Transverse colon (tissue), 4 donors: ENCODE measurements around the gene ESF1. TPM values are rescaled to one million over a fixed set of nuclear protein-coding genes. Genes with fewer than 3 reads are reported as not detected.

ENCODE experiments used
- DNase-seq: peaks from one replicate; pipeline ENCODE4 v3.0.0-alpha.2; 2019
- H3K27ac ChIP-seq, 4 donors: fragments of 200-600 bp; sonication (generic); 2 replicates each; pipeline ENCODE4 v1.5.1; 2016 to 2018; ENCODE audit warnings: inconsistent platforms in 4 of 4
- H3K27me3 ChIP-seq: fragments of 200-600 bp; sonication (generic); 2 replicates; pipeline ENCODE4 v1.5.1; 2017; ENCODE audit warnings: inconsistent platforms
- H3K36me3 ChIP-seq, 4 donors: fragments of 200-600 bp; sonication (generic); 2 replicates each; pipeline ENCODE4 v1.5.1; 2017 to 2019; ENCODE audit warnings: inconsistent platforms in 4 of 4
- H3K4me1 ChIP-seq, 4 donors: fragments of 200-600 bp; sonication (generic); 2 replicates each; pipeline ENCODE4 v1.5.1; 2017 to 2020; ENCODE audit warnings: inconsistent platforms in 4 of 4
- H3K4me3 ChIP-seq, 4 donors: fragments of 200-600 bp; sonication (generic); 1 replicate in 1 of 4; 2 replicates in 3 of 4; pipeline versions ENCODE4 v1.5.1 to v1.6.1; 2017 to 2019; ENCODE audit warnings: inconsistent platforms in 4 of 4
- H3K9me3 ChIP-seq, 2 donors: fragments of 200-600 bp; sonication (generic); 2 replicates each; pipeline ENCODE4 v1.5.1; 2017 to 2019; ENCODE audit warnings: inconsistent platforms in 2 of 2
- CTCF ChIP-seq, 5 experiments: fragments of 200-600 bp in 3 of 5; fragments of 450-650 bp in 2 of 5; sonication (generic) in 3 of 5; IDR thresholded peaks; 1 replicate in 2 of 5; 2 replicates in 3 of 5; pipeline ENCODE4 v1.5.1; 2016 to 2017; ENCODE audit warnings: antibody characterized with exemption in 5 of 5, inconsistent platforms in 3 of 5, mild to moderate bottlenecking in 2 of 5, moderate library complexity in 1 of 5
- EP300 ChIP-seq: sonication (generic); formaldehyde crosslinking; IDR thresholded peaks from one replicate; pipeline ENCODE4 v1.6.1; 2017; ENCODE audit warnings: antibody characterized with exemption, low read depth
- POLR2A ChIP-seq: fragments of 450-650 bp; IDR thresholded peaks from one replicate; pipeline ENCODE4 v1.6.1; 2016; ENCODE audit warnings: antibody characterized with exemption, mild to moderate bottlenecking, moderate library complexity
- POLR2AphosphoS5 ChIP-seq, 3 donors: sonication (generic); formaldehyde crosslinking; IDR thresholded peaks; one replicate each; pipeline ENCODE4 v1.6.1; 2016; ENCODE audit warnings: antibody characterized with exemption in 3 of 3
- WGBS, 2 donors: methylation state at CpG; one replicate each; pipeline ENCODE4 v1.1.5; 2018; ENCODE audit warnings: low coverage in 1 of 2; 5-methylcytosine and 5-hydroxymethylcytosine counted together
- in situ Hi-C, 4 donors: fragments of 200-750 bp; cut with MboI; loops; one replicate each; pipeline versions ENCODE4 v1.15.0 to v1.15.1; 2017; ENCODE audit warnings: low sequenced_read_pairs in 3 of 4, low pct_ligation_motif_present in 1 of 4, low pct_unique_long_range_greater_than_20kb in 1 of 4
- intact Hi-C: fragments of 100-400 bp; cut with DNase I; formaldehyde crosslinking; loops from one replicate; pipeline ENCODE4 v1.15.1; 2023; ENCODE audit warnings: low total_unique reads
- total RNA-seq, 4 donors: library from RNA; depleted of rRNA; stranded (reverse); fragments of >200 nt; gene quantifications; one replicate each; pipeline ENCODE4 v1.1.0, GENCODE V29; 2016

ESF1 gene
- total RNA-seq, 4 donors from 2014 or later = 3.0 to 51.9 (median 12.3) TPM

- no peaks in the 10 kb centered on the region for H3K27me3 ChIP-seq
- intact Hi-C loops = no loop called here
- no peak for DNase-seq
- H3K4me1 ChIP-seq = no peaks in the 10 kb centered on the region
- no peak overlapping the region for H3K4me3 ChIP-seq
- in situ Hi-C loops = no loop called here
- H3K9me3 ChIP-seq = no peaks in the 10 kb centered on the region
- no peaks in the 10 kb centered on the region for H3K36me3 ChIP-seq
- H3K27ac ChIP-seq = no peak overlapping the region
- no peak for TF ChIP-seq CTCF (IDR thresholded peaks at IDR 0.05)
- TF ChIP-seq POLR2A = no peak
- no peak for TF ChIP-seq POLR2AphosphoS5 (IDR thresholded peaks at IDR 0.05)
- no peak for TF ChIP-seq EP300
Observed at GRCh38 chr20:13700761-13701160, 84.0 kb downstream of the ESF1 start.

- WGBS, 2 donors = 89 to 92% methylated on average over 3 to 8 of the region's 8 CpGs
- Histone ChIP-seq H3K36me3 (no peaks in the 10 kb centered on the region), H3K9me3 (no peaks in the 10 kb centered on the region), H3K27ac (no peak overlapping the region), H3K27me3 (no peaks in the 10 kb centered on the region), H3K4me3 (no peak overlapping the region), H3K4me1 (no peaks in the 10 kb centered on the region)
- TF ChIP-seq POLR2A = no peak
- TF ChIP-seq CTCF (IDR thresholded peaks at IDR 0.05) = no peak
- TF ChIP-seq POLR2AphosphoS5 (IDR thresholded peaks at IDR 0.05) = no peak
- TF ChIP-seq EP300 = no peak
- no peak for DNase-seq
- intact Hi-C loops = no loop called here
- in situ Hi-C loops = no loop called here
Observed at GRCh38 chr20:13694420-13695150, 90.1 kb downstream of the ESF1 start.

GRCh38 chr20:13692802-13693736 is 91.7 kb downstream of the ESF1 start:
- in situ Hi-C loops = no loop called here
- 89 to 94% methylated on average over 5 to 11 of the region's 11 CpGs for WGBS, 2 donors
- intact Hi-C loops = no loop called here

GRCh38 chr20:13690943-13691342 is 93.8 kb downstream of the ESF1 start:
- WGBS, 2 donors = 73% methylated on average over 1 of the region's 1 CpG; no CpG with 5 or more reads in 1 of the 2 donors
- no peak for DNase-seq
- Histone ChIP-seq H3K36me3 (no peaks in the 10 kb centered on the region), H3K4me3 (no peak overlapping the region), H3K4me1 (no peaks in the 10 kb centered on the region), H3K27ac (no peak overlapping the region), H3K27me3 (no peaks in the 10 kb centered on the region), H3K9me3 (no peaks in the 10 kb centered on the region)
- intact Hi-C loops (no loop called here), in situ Hi-C loops (no loop called here)
- no peak for TF ChIP-seq EP300
- TF ChIP-seq POLR2A = no peak
- TF ChIP-seq POLR2AphosphoS5 (IDR thresholded peaks at IDR 0.05) = no peak
- no peak for TF ChIP-seq CTCF (IDR thresholded peaks at IDR 0.05)

More at GRCh38 chr20:13692802-13693736, 91.7 kb downstream of the ESF1 start:
- no peak for DNase-seq
- Histone ChIP-seq H3K4me1 (no peaks in the 10 kb centered on the region), H3K4me3 (no peak overlapping the region), H3K27me3 (no peaks in the 10 kb centered on the region), H3K9me3 (no peaks in the 10 kb centered on the region), H3K27ac (no peak overlapping the region), H3K36me3 (no peaks in the 10 kb centered on the region)
- TF ChIP-seq POLR2AphosphoS5 (IDR thresholded peaks at IDR 0.05) = no peak
